Stimulated activated CD4-positive, alpha-beta T cell treated with anti-CD3 and anti-CD28 coated beads, Interleukin-1b, Interleukin-23, amount 100 ng/mL, for 48 hours (primary cell): ENCODE data around the gene DRD4.

ENCODE experiments used
- DNase-seq: peaks from one replicate; pipeline ENCODE4 v3.0.0-alpha.2; 2020

DRD4 gene

GRCh38 chr11:636511-637332 is at the start of gene DRD4:
TSS of gene DRD4 (plus strand) at chr11:637269. CDS start at chr11:637305, 36 bp downstream.
- no peak for DNase-seq

- DNase-seq, result no peak
These were observed 49.5 kb upstream of the DRD4 start for GRCh38 chr11:587546-587945.

- peak; percentile 87 for DNase-seq
These were observed 49.1 kb upstream of the DRD4 start for GRCh38 chr11:587978-588380.

GRCh38 chr11:589798-590197 is 47.3 kb upstream of the DRD4 start:
- no peak for DNase-seq

- DNase-seq, result no peak
These were observed 46.1 kb upstream of the DRD4 start for GRCh38 chr11:590997-591396.

- DNase-seq, result no peak
These were observed 44.6 kb upstream of the DRD4 start for GRCh38 chr11:592501-592900.

GRCh38 chr11:592918-593317 is 44.2 kb upstream of the DRD4 start:
- DNase-seq, result no peak

GRCh38 chr11:593347-593746 is 43.7 kb upstream of the DRD4 start:
- no peak for DNase-seq

- no peak for DNase-seq
These were observed 41.7 kb upstream of the DRD4 start for GRCh38 chr11:595400-595799.

GRCh38 chr11:596374-596773 is 40.7 kb upstream of the DRD4 start:
- no peak for DNase-seq

GRCh38 chr11:597166-597725 is 39.8 kb upstream of the DRD4 start:
- no peak for DNase-seq

- no peak for DNase-seq
These were observed 38.9 kb upstream of the DRD4 start for GRCh38 chr11:598005-598680.

GRCh38 chr11:601573-602245 is 35.4 kb upstream of the DRD4 start:
- no peak for DNase-seq

- DNase-seq, result no peak
These were observed 33.9 kb upstream of the DRD4 start for GRCh38 chr11:603154-603553.

GRCh38 chr11:605286-606129 is 31.6 kb upstream of the DRD4 start:
- no peak for DNase-seq

- DNase-seq, result no peak
These were observed 30.8 kb upstream of the DRD4 start for GRCh38 chr11:606245-606644.

GRCh38 chr11:607020-607780 is 29.9 kb upstream of the DRD4 start:
- no peak for DNase-seq

- DNase-seq, result no peak
These were observed 29.0 kb upstream of the DRD4 start for GRCh38 chr11:607971-608659.

GRCh38 chr11:608791-609251 is 28.2 kb upstream of the DRD4 start:
- DNase-seq, result no peak

GRCh38 chr11:609341-609811 is 27.7 kb upstream of the DRD4 start:
- no peak for DNase-seq
